Esophagus squamous epithelium (tissue), 5 donors: ENCODE measurements around the gene SIRPA. TPM values are rescaled to one million over a fixed set of nuclear protein-coding genes. Genes with fewer than 3 reads are reported as not detected.

ENCODE experiments used
- DNase-seq: peaks from one replicate; lab custom pipeline; 2025; lab: John Stamatoyannopoulos, UW
- H3K27ac ChIP-seq, 4 donors: fragments of 200-600 bp; sonication (generic); one replicate each; pipeline ENCODE4 v1.5.1; 2016 to 2019; ENCODE audit warnings: mild to moderate bottlenecking in 1 of 4
- H3K27me3 ChIP-seq, 4 donors: fragments of 200-600 bp; sonication (generic); 1 replicate in 3 of 4; 2 replicates in 1 of 4; pipeline versions ENCODE4 v1.5.1 to v1.6.0; 2017 to 2021; ENCODE audit warnings: antibody characterized with exemption in 1 of 4
- H3K36me3 ChIP-seq, 3 donors: fragments of 200-600 bp; sonication (generic); one replicate each; pipeline ENCODE4 v1.5.1; 2016 to 2019
- H3K4me1 ChIP-seq, 3 donors: fragments of 200-600 bp; sonication (generic); one replicate each; pipeline ENCODE4 v1.5.1; 2017 to 2019
- H3K4me3 ChIP-seq, 4 donors: fragments of 200-600 bp; sonication (generic); 1 replicate in 3 of 4; 2 replicates in 1 of 4; pipeline ENCODE4 v1.5.1; 2016 to 2019; ENCODE audit warnings: mild to moderate bottlenecking in 2 of 4, moderate library complexity in 1 of 4
- H3K9me3 ChIP-seq, 3 donors: fragments of 200-600 bp; sonication (generic); one replicate each; pipeline ENCODE4 v1.5.1; 2016 to 2019
- CTCF ChIP-seq, 6 experiments: fragments of 450-650 bp in 4 of 6; fragments of 200-600 bp in 2 of 6; sonication (generic) in 2 of 6; IDR thresholded peaks; one replicate each; pipeline ENCODE4 v1.5.1; 2016 to 2019; ENCODE audit warnings: antibody characterized with exemption in 6 of 6, mild to moderate bottlenecking in 4 of 6, moderate library complexity in 4 of 6
- POLR2A ChIP-seq, 4 donors: fragments of 450-650 bp; IDR thresholded peaks; one replicate each; pipeline ENCODE4 v1.6.1; 2017; ENCODE audit warnings: antibody characterized with exemption in 4 of 4, mild to moderate bottlenecking in 4 of 4, moderate library complexity in 3 of 4
- WGBS, 2 donors: methylation state at CpG; one replicate each; pipeline ENCODE4 v1.1.5; 2018; 5-methylcytosine and 5-hydroxymethylcytosine counted together
- intact Hi-C: fragments of 100-400 bp; cut with DNase I; formaldehyde crosslinking; loops from one replicate; pipeline ENCODE4 v1.15.0; 2022
- total RNA-seq, 4 donors: library from RNA; depleted of rRNA; stranded (reverse); fragments of >200 nt; gene quantifications; one replicate each; pipeline ENCODE4 v1.1.0, GENCODE V29; 2016
- donor health status: DM: yes; HTN: yes; CAD: no.

The SIRPA gene
- total RNA-seq, 4 donors from 2014 or later, result 9.3 to 23.4 (median 20.1) TPM

- peaks cover 32 to 83% (median 48%) of the 10 kb centered on the region in 3 donors for H3K4me1 ChIP-seq
- WGBS, 2 donors, result 3% methylated on average over 11 of the region's 70 CpGs; no CpG with 5 or more reads in 1 of the 2 donors
- DNase-seq, result no peak
- H3K36me3 ChIP-seq, result no peaks in the 10 kb centered on the region
- peak overlapping the region; percentile 89 to 98 (median 93) for H3K27ac ChIP-seq
- intact Hi-C loops, result loop anchor here (10.0 kb wide), 1 partner anchor 90 kb away; no protein-coding TSS in a partner anchor
- H3K4me3 ChIP-seq, result peak overlapping the region; percentile 48 to 74 (median 68)
- H3K9me3 ChIP-seq, result no peaks in the 10 kb centered on the region
- TF ChIP-seq CTCF (IDR thresholded peaks at IDR 0.05) (no peak), POLR2A (IDR thresholded peaks at IDR 0.05) (peak in 2 of 4 donors; percentile 54 to 58)
- peaks cover 0 to 5% (median 0%) of the 10 kb centered on the region in 4 donors for H3K27me3 ChIP-seq
Observed at GRCh38 chr20:1894471-1894950, 696 bp upstream of the SIRPA start.

GRCh38 chr20:1895674-1896483 lies 672 bp downstream of the SIRPA start:
- peaks cover 32 to 89% (median 45%) of the 10 kb centered on the region in 3 donors for H3K4me1 ChIP-seq
- TF ChIP-seq CTCF (IDR thresholded peaks at IDR 0.05) (no peak), POLR2A (IDR thresholded peaks at IDR 0.05) (no peak)
- peaks cover 0 to 5% (median 0%) of the 10 kb centered on the region in 4 donors for H3K27me3 ChIP-seq
- no peaks in the 10 kb centered on the region for H3K36me3 ChIP-seq
- DNase-seq, result no peak
- intact Hi-C loops, result loop anchor here (5.0 to 10.0 kb wide), 2 partner anchors 41 to 91 kb away; no protein-coding TSS in a partner anchor
- no peaks in the 10 kb centered on the region for H3K9me3 ChIP-seq
- H3K27ac ChIP-seq, result peak overlapping the region; percentile 89 to 98 (median 93)
- H3K4me3 ChIP-seq, result peak overlapping the region; percentile 48 to 74 (median 68)
- 10 to 19% methylated on average over 12 to 15 of the region's 24 CpGs for WGBS, 2 donors

GRCh38 chr20:1896484-1897258 lies 1.5 kb downstream of the SIRPA start:
- Histone ChIP-seq H3K9me3 (no peaks in the 10 kb centered on the region), H3K27me3 (peaks cover 0 to 5% (median 0%) of the 10 kb centered on the region in 4 donors), H3K36me3 (no peaks in the 10 kb centered on the region), H3K4me3 (peak overlapping the region in 3 of 4 donors; percentile 66 to 74 (median 70)), H3K4me1 (peaks cover 32 to 82% (median 37%) of the 10 kb centered on the region in 3 donors), H3K27ac (peak overlapping the region; percentile 89 to 98 (median 93))
- no peak for TF ChIP-seq POLR2A (IDR thresholded peaks at IDR 0.05)
- no peak for TF ChIP-seq CTCF (IDR thresholded peaks at IDR 0.05)
- WGBS, 2 donors, result 60 to 73% methylated on average over 5 to 12 of the region's 12 CpGs
- no peak for DNase-seq
- intact Hi-C loops, result loop anchor here (5.0 to 10.0 kb wide), 2 partner anchors 41 to 92 kb away; no protein-coding TSS in a partner anchor

GRCh38 chr20:1897541-1897940 lies 2.3 kb downstream of the SIRPA start:
- intact Hi-C loops, result loop anchor here (5.0 to 10.0 kb wide), 2 partner anchors 40 to 93 kb away; no protein-coding TSS in a partner anchor
- H3K9me3 ChIP-seq, result no peaks in the 10 kb centered on the region
- H3K36me3 ChIP-seq, result no peaks in the 10 kb centered on the region
- WGBS, 2 donors, result 60 to 66% methylated on average over 2 of the region's 2 CpGs
- DNase-seq, result no peak
- H3K27ac ChIP-seq, result peak overlapping the region; percentile 44 to 98 (median 92)
- H3K27me3 ChIP-seq, result peaks cover 0 to 5% (median 0%) of the 10 kb centered on the region in 4 donors
- peaks cover 32 to 78% (median 36%) of the 10 kb centered on the region in 3 donors for H3K4me1 ChIP-seq
- H3K4me3 ChIP-seq, result peak overlapping the region in 1 of 4 donors; percentile 74
- TF ChIP-seq POLR2A (IDR thresholded peaks at IDR 0.05) (no peak), CTCF (IDR thresholded peaks at IDR 0.05) (no peak)
